ENCODE measurements around the gene ZNF831. TPM values are rescaled to one million over a fixed set of nuclear protein-coding genes. Genes with fewer than 3 reads are reported as not detected.

Gene ZNF831
- polyA plus RNA-seq, 1 experiment, result not detected

DNA sequence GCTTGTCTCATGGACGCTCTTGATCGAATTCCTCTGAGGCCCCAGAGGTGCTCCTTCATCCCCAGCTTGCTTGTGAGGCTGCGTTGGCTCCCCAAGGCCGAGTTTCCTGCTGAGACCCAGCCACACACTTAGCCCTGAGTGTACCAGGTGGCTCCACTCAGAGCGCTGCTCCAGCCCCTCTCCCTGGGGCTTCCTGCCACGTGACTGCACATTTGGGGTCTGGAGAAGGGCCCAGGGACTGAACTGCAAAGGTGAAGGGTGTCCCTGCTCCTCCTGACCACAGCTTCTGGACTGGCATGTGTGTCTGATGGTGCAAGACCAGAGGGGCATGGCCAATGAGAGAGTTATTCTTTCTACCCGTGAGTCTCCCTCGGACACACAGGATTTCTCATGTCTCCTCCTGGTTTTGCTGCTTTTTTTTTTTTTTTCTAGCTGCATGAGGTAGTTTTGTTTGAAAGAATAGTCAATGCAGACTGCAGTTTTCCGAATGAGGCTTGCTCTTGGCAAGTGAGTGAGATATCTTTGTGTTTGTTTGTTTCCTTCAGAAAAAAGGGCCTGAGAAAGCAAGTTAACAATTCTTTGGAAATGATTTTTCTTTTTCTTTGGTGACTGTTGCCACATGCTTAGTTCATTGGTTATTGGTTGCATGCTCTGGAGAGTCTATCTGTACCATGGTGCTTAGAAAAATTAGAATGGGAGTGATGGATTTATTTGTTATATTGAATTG lies 3.1 kb upstream of the ZNF831 start:
- Histone ChIP-seq H3K27me3 (ENCODE audit: control insufficient read depth, insufficient read depth, low read length) (no peaks in the 10 kb centered on the region), H3K36me3 (ENCODE audit: control insufficient read depth, insufficient read depth, low read length) (no peaks in the 10 kb centered on the region), H3K4me3 (ENCODE audit: low read depth, low read length) (no peak overlapping the region)
- CTCF ChIA-PET, result no interaction called here
- POLR2A ChIA-PET, result no interaction called here
- no peak for DNase-seq (ENCODE audit: low read depth)
- TF ChIP-seq, protein P1, sequence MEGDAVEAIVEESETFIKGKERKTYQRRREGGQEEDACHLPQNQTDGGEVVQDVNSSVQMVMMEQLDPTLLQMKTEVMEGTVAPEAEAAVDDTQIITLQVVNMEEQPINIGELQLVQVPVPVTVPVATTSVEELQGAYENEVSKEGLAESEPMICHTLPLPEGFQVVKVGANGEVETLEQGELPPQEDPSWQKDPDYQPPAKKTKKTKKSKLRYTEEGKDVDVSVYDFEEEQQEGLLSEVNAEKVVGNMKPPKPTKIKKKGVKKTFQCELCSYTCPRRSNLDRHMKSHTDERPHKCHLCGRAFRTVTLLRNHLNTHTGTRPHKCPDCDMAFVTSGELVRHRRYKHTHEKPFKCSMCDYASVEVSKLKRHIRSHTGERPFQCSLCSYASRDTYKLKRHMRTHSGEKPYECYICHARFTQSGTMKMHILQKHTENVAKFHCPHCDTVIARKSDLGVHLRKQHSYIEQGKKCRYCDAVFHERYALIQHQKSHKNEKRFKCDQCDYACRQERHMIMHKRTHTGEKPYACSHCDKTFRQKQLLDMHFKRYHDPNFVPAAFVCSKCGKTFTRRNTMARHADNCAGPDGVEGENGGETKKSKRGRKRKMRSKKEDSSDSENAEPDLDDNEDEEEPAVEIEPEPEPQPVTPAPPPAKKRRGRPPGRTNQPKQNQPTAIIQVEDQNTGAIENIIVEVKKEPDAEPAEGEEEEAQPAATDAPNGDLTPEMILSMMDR (IDR thresholded peaks at IDR 0.05; ENCODE audit: insufficient read depth, low read depth, low read length), result no peak

GRCh38 chr20:59161721-59162120 lies 1.9 kb upstream of the ZNF831 start:
- Histone ChIP-seq H3K4me3 (ENCODE audit: low read depth, low read length) (no peak overlapping the region), H3K36me3 (ENCODE audit: control insufficient read depth, insufficient read depth, low read length) (no peaks in the 10 kb centered on the region), H3K27me3 (ENCODE audit: control insufficient read depth, insufficient read depth, low read length) (no peaks in the 10 kb centered on the region)
- CTCF ChIA-PET, result no interaction called here
- DNase-seq (ENCODE audit: low read depth), result no peak
- POLR2A ChIA-PET, result no interaction called here
- TF ChIP-seq, protein P1 (IDR thresholded peaks at IDR 0.05; ENCODE audit: insufficient read depth, low read depth, low read length), result no peak

- TF ChIP-seq, protein P1 (IDR thresholded peaks at IDR 0.05; ENCODE audit: insufficient read depth, low read depth, low read length), result no peak
- H3K4me3 ChIP-seq (ENCODE audit: low read depth, low read length), result no peak overlapping the region
Observed at GRCh38 chr20:59164686-59165391, 1.2 kb downstream of the ZNF831 start.

GRCh38 chr20:59165396-59165795 lies 1.8 kb downstream of the ZNF831 start:
- CTCF ChIA-PET, result no interaction called here
- TF ChIP-seq, protein P1 (IDR thresholded peaks at IDR 0.05; ENCODE audit: insufficient read depth, low read depth, low read length), result no peak
- POLR2A ChIA-PET, result no interaction called here

More at GRCh38 chr20:59164686-59165391, 1.2 kb downstream of the ZNF831 start:
- Histone ChIP-seq H3K27me3 (ENCODE audit: control insufficient read depth, insufficient read depth, low read length) (no peaks in the 10 kb centered on the region), H3K36me3 (ENCODE audit: control insufficient read depth, insufficient read depth, low read length) (no peaks in the 10 kb centered on the region)
- CTCF ChIA-PET, result interaction anchor here (1.4 kb wide), 1 partner anchor 44 kb away, joined by 3 read pairs; no protein-coding TSS in a partner anchor
- no peak for DNase-seq (ENCODE audit: low read depth)
- POLR2A ChIA-PET, result no interaction called here

DNA sequence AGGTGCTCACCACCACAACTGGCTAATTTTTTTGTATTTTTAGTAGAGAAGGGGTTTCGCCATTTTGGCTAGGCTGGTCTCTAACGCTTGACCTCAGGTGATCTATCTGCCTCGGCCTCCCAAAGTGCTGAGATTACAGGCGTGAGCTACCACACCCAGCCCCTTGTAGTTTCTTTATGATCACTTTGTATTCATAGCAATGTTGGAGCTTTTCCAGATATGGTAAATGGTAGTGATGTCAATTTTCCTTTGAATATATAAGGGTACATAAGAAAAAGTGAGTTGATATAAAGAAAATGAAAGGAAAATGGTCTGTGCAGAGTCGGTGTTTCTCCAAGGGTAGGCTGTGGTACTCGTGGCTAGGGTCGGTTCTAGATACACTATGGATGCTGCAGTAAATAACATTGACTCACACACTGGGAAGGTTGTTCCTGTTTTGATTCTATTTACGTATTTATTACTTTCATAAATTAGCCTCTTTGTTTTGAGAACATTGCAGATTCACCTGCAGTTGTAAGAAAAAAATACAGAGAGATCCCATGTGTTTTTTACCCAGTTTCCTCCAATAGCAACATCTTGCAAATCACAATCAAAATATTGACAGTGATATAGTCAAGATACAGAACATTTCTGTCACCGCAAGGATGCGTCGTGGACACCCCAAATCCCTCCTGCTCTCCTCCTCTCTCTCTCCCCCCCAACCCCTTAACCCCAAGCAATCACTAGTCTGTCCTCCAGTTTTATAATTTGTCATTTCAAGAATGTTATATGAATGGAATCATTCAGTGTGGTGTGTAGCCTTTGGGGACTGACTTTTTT lies 2.5 kb downstream of the ZNF831 start:
- Histone ChIP-seq H3K27me3 (ENCODE audit: control insufficient read depth, insufficient read depth, low read length) (no peaks in the 10 kb centered on the region), H3K36me3 (ENCODE audit: control insufficient read depth, insufficient read depth, low read length) (no peaks in the 10 kb centered on the region), H3K4me3 (ENCODE audit: low read depth, low read length) (no peak overlapping the region)
- ChIA-PET POLR2A (no interaction called here), CTCF (interaction anchor here (1.0 kb wide), 1 partner anchor 296 kb away, joined by 3 read pairs; no protein-coding TSS in a partner anchor)
- TF ChIP-seq, protein P1 (IDR thresholded peaks at IDR 0.05; ENCODE audit: insufficient read depth, low read depth, low read length), result no peak
- DNase-seq (ENCODE audit: low read depth), result no peak

More at GRCh38 chr20:59165396-59165795, 1.8 kb downstream of the ZNF831 start:
- no peaks in the 10 kb centered on the region for H3K36me3 ChIP-seq (ENCODE audit: control insufficient read depth, insufficient read depth, low read length)
- no peak for DNase-seq (ENCODE audit: low read depth)
- H3K4me3 ChIP-seq (ENCODE audit: low read depth, low read length), result no peak overlapping the region
- no peaks in the 10 kb centered on the region for H3K27me3 ChIP-seq (ENCODE audit: control insufficient read depth, insufficient read depth, low read length)

Measured in BJ (cell line).